22Rv1 (cell line): ENCODE measurements around the gene EMP3.

Experiments
- ZFX ChIP-seq: fragments of 450-650 bp; IDR thresholded peaks from 2 replicates; pipeline ENCODE4 v1.6.1; 2017; ENCODE audit warnings: antibody characterized with exemption, borderline replicate concordance
- TF ChIP-seq, protein P1 (sequence below): fragments of 450-650 bp; IDR thresholded peaks from 2 replicates; pipeline ENCODE4 v1.5.1; 2017; ENCODE audit warnings: mild to moderate bottlenecking

DNA sequence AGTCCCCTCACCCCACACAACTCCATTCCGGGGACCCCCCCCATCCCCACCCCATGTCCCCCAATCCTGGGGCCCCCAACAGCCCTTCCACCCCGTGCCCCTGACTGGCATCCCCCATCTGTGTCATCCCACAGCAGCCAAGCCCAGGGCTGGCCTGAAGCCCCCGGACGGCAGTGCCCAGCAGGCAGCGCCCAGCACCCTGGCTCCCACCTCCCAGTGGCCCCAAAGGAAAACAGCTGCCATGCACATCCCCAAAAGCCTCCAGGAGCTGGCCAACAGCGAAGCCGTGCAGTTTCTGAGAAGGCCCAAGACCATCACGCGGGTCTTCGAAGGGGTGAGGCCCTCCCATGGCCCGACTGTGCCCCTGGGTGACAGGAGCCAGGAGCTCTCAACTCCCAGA is 40.2 kb downstream of the EMP3 start:
- TF ChIP-seq, protein P1, sequence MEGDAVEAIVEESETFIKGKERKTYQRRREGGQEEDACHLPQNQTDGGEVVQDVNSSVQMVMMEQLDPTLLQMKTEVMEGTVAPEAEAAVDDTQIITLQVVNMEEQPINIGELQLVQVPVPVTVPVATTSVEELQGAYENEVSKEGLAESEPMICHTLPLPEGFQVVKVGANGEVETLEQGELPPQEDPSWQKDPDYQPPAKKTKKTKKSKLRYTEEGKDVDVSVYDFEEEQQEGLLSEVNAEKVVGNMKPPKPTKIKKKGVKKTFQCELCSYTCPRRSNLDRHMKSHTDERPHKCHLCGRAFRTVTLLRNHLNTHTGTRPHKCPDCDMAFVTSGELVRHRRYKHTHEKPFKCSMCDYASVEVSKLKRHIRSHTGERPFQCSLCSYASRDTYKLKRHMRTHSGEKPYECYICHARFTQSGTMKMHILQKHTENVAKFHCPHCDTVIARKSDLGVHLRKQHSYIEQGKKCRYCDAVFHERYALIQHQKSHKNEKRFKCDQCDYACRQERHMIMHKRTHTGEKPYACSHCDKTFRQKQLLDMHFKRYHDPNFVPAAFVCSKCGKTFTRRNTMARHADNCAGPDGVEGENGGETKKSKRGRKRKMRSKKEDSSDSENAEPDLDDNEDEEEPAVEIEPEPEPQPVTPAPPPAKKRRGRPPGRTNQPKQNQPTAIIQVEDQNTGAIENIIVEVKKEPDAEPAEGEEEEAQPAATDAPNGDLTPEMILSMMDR, result no peak
- no peak for TF ChIP-seq ZFX
